Suppressor macrophage treated with lipopolysaccharide for 1 hour (primary cell): ENCODE results near the gene C10orf90.

ENCODE experiments used
- DNase-seq, 3 donors: peaks; one replicate each; pipeline ENCODE4 v3.0.0-alpha.2; 2020 to 2022

Gene C10orf90

GRCh38 chr10:126500866-126501265, 169.6 kb downstream of the C10orf90 start:
- no peak for DNase-seq

GRCh38 chr10:126500185-126500584, 170.3 kb downstream of the C10orf90 start:
- no peak for DNase-seq

GRCh38 chr10:126499744-126500143, 170.7 kb downstream of the C10orf90 start:
- no peak for DNase-seq

- no peak for DNase-seq
Observed at GRCh38 chr10:126497672-126498071, 172.8 kb downstream of the C10orf90 start.

- no peak for DNase-seq
Observed at GRCh38 chr10:126496771-126497545, 173.5 kb downstream of the C10orf90 start.

- no peak for DNase-seq
Observed at GRCh38 chr10:126491476-126491875, 179.0 kb downstream of the C10orf90 start.

- no peak for DNase-seq
Observed at GRCh38 chr10:126481181-126481580, 189.3 kb downstream of the C10orf90 start.

GRCh38 chr10:126480648-126481047, 189.8 kb downstream of the C10orf90 start:
- DNase-seq: no peak

- no peak for DNase-seq
Observed at GRCh38 chr10:126479280-126479895, 191.1 kb downstream of the C10orf90 start.

GRCh38 chr10:126478546-126478945, 191.9 kb downstream of the C10orf90 start:
- no peak for DNase-seq

GRCh38 chr10:126476246-126476645, 194.2 kb downstream of the C10orf90 start:
- DNase-seq: no peak

GRCh38 chr10:126475074-126475691, 195.3 kb downstream of the C10orf90 start:
- no peak for DNase-seq

GRCh38 chr10:126474031-126474430, 196.5 kb downstream of the C10orf90 start:
- no peak for DNase-seq

GRCh38 chr10:126470991-126471390, 199.5 kb downstream of the C10orf90 start:
- no peak for DNase-seq

GRCh38 chr10:126469692-126470091, 200.8 kb downstream of the C10orf90 start:
- no peak for DNase-seq

- no peak for DNase-seq
Observed at GRCh38 chr10:126468876-126469643, 201.4 kb downstream of the C10orf90 start.

GRCh38 chr10:126468467-126468866, 202.0 kb downstream of the C10orf90 start:
- DNase-seq: no peak

GRCh38 chr10:126465771-126466170, 204.7 kb downstream of the C10orf90 start:
- no peak for DNase-seq

- peak; percentile 15 to 32 (median 22) for DNase-seq
Observed at GRCh38 chr10:126463286-126463685, 207.2 kb downstream of the C10orf90 start.

- DNase-seq: no peak
Observed at GRCh38 chr10:126461289-126461940, 209.1 kb downstream of the C10orf90 start.

GRCh38 chr10:126459878-126460481, 210.5 kb downstream of the C10orf90 start:
- peak in 1 of 3 donors; percentile 1 for DNase-seq
